Measurements from ENCODE around the gene RAI1. TPM values are rescaled to one million over a fixed set of nuclear protein-coding genes. Genes with fewer than 3 reads are reported as not detected.
A peak's percentile ranks its signal among the peaks of the same experiment; 100 is the strongest.

RAI1 gene
- total RNA-seq, 1 donor = 9.1 TPM

DNA sequence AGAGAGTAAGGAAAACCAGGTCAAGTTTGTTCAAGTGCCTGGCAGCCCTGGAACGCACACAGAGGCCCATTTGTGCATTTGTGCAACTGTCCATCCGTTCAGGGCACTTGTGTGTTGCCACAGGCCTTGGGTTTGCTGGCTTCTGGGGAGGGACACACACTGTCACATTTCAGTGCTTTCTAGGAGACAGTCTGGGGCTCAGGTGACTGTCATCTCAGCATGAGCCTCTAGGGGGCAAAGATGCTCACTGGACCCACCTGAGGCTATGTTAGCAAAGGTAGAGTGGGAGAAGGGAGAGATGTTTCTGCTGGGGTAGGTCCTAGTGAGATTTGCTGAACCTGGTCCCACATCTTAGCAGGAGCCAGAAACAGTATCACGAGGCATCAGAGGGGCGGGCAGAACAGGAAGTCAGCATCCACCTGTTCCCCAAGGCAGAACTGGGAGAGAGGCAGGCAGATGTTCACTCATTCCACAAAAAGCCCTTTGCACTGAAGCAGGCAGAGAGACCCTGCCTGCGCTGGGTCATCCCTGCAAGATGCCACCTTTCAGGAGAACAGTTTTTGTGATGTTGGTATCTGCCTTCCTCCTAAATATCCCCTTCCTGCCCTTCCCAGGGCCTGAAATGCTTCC, 48.5 kb downstream of the RAI1 start:
- no peak for DNase-seq (ENCODE audit: low read depth)
- TF ChIP-seq, protein P1, sequence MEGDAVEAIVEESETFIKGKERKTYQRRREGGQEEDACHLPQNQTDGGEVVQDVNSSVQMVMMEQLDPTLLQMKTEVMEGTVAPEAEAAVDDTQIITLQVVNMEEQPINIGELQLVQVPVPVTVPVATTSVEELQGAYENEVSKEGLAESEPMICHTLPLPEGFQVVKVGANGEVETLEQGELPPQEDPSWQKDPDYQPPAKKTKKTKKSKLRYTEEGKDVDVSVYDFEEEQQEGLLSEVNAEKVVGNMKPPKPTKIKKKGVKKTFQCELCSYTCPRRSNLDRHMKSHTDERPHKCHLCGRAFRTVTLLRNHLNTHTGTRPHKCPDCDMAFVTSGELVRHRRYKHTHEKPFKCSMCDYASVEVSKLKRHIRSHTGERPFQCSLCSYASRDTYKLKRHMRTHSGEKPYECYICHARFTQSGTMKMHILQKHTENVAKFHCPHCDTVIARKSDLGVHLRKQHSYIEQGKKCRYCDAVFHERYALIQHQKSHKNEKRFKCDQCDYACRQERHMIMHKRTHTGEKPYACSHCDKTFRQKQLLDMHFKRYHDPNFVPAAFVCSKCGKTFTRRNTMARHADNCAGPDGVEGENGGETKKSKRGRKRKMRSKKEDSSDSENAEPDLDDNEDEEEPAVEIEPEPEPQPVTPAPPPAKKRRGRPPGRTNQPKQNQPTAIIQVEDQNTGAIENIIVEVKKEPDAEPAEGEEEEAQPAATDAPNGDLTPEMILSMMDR (IDR thresholded peaks at IDR 0.05; ENCODE audit: insufficient read depth, low read length) = peak; percentile 62

DNA sequence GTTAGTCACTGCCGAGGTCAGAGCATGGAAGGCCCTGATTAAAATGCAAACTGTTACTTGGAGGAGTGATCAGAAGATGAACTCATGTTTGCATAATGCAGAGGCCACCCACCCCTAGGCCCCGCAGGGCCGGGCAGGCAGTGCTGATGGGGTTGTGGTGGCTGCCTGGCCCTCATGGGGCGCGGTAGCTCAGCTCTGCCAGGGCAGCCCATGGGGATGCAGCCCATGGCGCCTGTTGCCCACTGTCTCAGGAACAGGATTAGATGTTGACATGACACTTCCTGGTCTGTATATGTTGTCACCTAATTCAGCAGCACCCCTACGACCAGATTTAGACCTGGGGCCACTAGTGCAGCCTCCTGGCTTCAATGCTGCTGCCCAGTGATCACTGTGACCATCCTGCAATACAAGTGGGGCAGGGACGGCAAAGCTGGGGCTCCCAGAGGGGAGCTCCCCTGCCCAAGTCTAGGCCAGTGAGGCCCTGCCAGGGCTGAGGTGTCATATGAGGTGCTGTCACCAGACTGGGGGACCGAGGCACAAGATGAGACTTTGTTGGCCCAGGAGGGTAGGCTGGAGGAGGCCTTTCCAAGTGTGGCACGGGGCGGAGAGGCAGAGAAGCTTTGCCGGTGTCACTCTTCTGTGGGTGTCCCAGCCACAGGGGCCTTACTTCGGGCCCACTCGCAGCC, 49.1 kb downstream of the RAI1 start:
- DNase-seq (ENCODE audit: low read depth) = no peak
- H3K4me3 ChIP-seq (ENCODE audit: low read depth, low read length) = no peak overlapping the region
- TF ChIP-seq, protein P1 (IDR thresholded peaks at IDR 0.05; ENCODE audit: insufficient read depth, low read length) = no peak

More for the DNA sequence above, 48.5 kb downstream of the RAI1 start:
- H3K4me3 ChIP-seq (ENCODE audit: low read depth, low read length) = no peak overlapping the region

DNA sequence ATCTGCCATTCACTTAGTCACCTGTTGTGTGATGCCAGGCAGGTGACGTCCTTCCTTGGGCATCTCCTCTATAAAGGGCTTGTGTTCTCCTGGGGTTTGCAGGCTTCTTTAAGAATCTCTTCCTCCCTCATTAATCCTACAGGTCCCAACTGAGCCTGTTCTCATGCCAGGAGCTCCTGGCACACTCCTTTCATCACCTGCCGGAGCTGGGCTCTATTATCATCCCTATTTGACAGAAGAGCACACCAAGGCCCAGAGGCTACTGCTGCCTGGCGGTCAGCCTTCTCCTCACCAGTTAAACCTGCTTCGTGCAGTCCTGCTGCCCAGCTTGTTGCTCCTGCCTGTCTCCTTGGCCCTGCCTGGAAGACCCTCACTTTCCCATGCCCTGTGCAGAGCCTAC, 51.2 kb downstream of the RAI1 start:
- TF ChIP-seq, protein P1 (IDR thresholded peaks at IDR 0.05; ENCODE audit: insufficient read depth, low read length) = no peak

GRCh38 chr17:17732892-17733670, 51.8 kb downstream of the RAI1 start:
- TF ChIP-seq, protein P1 (IDR thresholded peaks at IDR 0.05; ENCODE audit: insufficient read depth, low read length) = no peak
- H3K4me3 ChIP-seq (ENCODE audit: low read depth, low read length) = no peak overlapping the region
- DNase-seq (ENCODE audit: low read depth) = peak; percentile 76

More for the DNA sequence above, 51.2 kb downstream of the RAI1 start:
- DNase-seq (ENCODE audit: low read depth) = no peak
- H3K4me3 ChIP-seq (ENCODE audit: low read depth, low read length) = no peak overlapping the region

DNA sequence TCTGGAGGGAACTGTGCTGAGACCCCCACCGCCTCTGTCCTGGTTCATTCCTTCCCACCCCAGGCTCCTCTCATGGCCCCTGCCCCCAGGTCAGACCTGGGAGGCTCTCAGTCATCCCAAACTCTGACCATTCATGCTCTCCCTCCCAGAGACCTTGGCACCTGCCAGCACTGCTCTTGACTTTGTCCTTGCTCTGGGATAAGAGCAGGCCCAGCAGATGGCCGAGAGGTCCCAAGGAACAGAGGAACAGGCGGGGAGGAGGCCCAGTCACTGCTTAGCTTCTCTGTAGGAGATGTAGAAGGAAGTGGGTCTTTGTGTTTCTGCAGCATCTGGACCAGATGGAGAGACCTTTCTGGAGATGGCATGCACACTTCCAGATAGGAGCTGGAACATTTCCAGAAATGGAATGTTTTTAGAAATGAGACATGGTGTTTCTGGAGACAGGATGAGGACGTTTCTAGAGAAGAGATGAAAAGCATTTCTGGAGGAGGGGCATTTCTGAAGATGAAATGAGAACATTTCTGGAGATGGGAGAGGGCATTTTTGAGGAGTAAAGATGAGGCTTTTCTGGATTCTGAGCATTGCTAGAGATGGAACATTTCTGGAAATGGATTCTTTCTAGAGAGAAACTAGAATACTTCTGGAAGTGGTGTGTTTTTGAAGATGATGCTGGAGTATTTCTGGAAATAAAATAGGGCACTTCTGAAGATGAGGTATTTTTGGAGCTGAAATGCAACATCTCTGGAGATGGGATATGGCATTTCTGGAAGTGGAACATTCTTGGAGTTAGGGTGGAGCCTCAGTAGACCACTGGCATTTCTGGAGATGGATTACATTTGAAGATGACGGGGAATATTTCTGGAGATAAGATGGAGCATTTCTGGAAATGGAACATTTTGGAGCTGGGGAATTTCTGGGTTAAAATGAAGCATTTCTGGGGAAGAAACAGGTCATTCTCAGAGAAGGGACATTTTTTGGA, 55.2 kb downstream of the RAI1 start:
- peak; percentile 57 for DNase-seq (ENCODE audit: low read depth)
- TF ChIP-seq, protein P1 (IDR thresholded peaks at IDR 0.05; ENCODE audit: insufficient read depth, low read length) = no peak
- H3K4me3 ChIP-seq (ENCODE audit: low read depth, low read length) = no peak overlapping the region

Measured in fibroblast of the aortic adventitia (primary cell).